B cell (primary cell): Measurements from ENCODE around the gene DROSHA.

Experiments
- EZH2 ChIP-seq: IDR thresholded peaks from 2 replicates; pipeline ENCODE4 v1.6.1; 2012; ENCODE audit warnings: borderline replicate concordance, low read depth, mild to moderate bottlenecking, moderate library complexity, low read length; ENCODE audit not compliant: insufficient read depth, poor library complexity, severe bottlenecking
- TF ChIP-seq, protein P1 (sequence below): fragments of 200-600 bp; IDR thresholded peaks from one replicate; pipeline ENCODE4 v1.8.0; 2022; ENCODE audit warnings: antibody characterized with exemption, mild to moderate bottlenecking

DNA sequence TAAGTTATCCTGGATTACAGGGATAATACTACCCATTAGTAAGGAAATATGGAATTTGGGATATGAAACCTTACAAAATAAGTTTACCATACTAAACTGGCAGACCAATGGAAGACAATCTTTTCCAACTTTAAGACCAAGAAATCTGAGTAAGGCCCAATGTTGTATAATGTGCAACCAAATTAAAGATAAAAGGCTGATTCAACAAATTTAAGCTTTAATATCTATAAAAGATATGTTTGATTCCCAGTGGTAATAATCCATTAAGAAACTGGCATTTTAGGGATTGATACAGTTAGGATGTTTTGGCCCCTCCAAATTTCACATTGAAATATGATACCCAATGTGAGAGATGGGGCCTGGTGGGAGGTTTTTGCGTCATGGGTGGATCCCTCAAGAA lies 66.6 kb downstream of the DROSHA start:
- TF ChIP-seq, protein P1, sequence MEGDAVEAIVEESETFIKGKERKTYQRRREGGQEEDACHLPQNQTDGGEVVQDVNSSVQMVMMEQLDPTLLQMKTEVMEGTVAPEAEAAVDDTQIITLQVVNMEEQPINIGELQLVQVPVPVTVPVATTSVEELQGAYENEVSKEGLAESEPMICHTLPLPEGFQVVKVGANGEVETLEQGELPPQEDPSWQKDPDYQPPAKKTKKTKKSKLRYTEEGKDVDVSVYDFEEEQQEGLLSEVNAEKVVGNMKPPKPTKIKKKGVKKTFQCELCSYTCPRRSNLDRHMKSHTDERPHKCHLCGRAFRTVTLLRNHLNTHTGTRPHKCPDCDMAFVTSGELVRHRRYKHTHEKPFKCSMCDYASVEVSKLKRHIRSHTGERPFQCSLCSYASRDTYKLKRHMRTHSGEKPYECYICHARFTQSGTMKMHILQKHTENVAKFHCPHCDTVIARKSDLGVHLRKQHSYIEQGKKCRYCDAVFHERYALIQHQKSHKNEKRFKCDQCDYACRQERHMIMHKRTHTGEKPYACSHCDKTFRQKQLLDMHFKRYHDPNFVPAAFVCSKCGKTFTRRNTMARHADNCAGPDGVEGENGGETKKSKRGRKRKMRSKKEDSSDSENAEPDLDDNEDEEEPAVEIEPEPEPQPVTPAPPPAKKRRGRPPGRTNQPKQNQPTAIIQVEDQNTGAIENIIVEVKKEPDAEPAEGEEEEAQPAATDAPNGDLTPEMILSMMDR: no peak
- no peak for TF ChIP-seq EZH2
